BE2C (cell line): ENCODE data around the gene BLMH.

Experiments
- DNase-seq: peaks from one replicate; pipeline ENCODE4 v3.0.0-alpha.2; 2020
- H3K27me3 ChIP-seq: fragments of 250-450 bp; sonication (Bioruptor Pico); 2 replicates; pipeline ENCODE4 v1.5.1; 2020; ENCODE audit warnings: mild to moderate bottlenecking
- H3K36me3 ChIP-seq: fragments of 250-450 bp; sonication (Bioruptor Pico); 2 replicates; pipeline ENCODE4 v1.5.1; 2020; ENCODE audit warnings: mild to moderate bottlenecking
- H3K4me1 ChIP-seq: fragments of 250-450 bp; sonication (Bioruptor Pico); 2 replicates; pipeline ENCODE4 v1.5.1; 2020
- H3K4me3 ChIP-seq: 2 replicates; pipeline ENCODE4 v1.5.1; 2011; ENCODE audit warnings: low read depth, low read length
- H3K9me3 ChIP-seq: fragments of 250-450 bp; sonication (Bioruptor Pico); 2 replicates; pipeline ENCODE4 v1.5.1; 2020
- CTCF ChIP-seq: IDR thresholded peaks from 2 replicates; pipeline ENCODE4 v1.5.1; 2012; ENCODE audit warnings: mild to moderate bottlenecking, low read depth, low read length

BLMH gene

GRCh38 chr17:30199600-30199999 lies 92.1 kb downstream of the BLMH start:
- H3K4me1 ChIP-seq: no peaks in the 10 kb centered on the region
- H3K4me3 ChIP-seq: no peak overlapping the region
- no peaks in the 10 kb centered on the region for H3K27me3 ChIP-seq
- no peaks in the 10 kb centered on the region for H3K9me3 ChIP-seq
- no peaks in the 10 kb centered on the region for H3K36me3 ChIP-seq
- no peak for DNase-seq
- no peak for TF ChIP-seq CTCF
